Panc1 (cell line): Measurements from ENCODE around the gene MAGI1. TPM values are rescaled to one million over a fixed set of nuclear protein-coding genes. Genes with fewer than 3 reads are reported as not detected.

Source experiments
- ATAC-seq: fragments of 200-7000 bp; cut with Tn5 transposase; 2 replicates; pipeline ENCODE4 v1.9.1; 2020; ENCODE audit warnings: mild to moderate bottlenecking, moderate library complexity
- BruUV-seq: library from RNA; stranded (reverse); fragments of 400-500 nt; replicated peaks from 2 replicates; lab custom pipeline; 2021; lab: Mats Ljungman, UMichigan
- CTCF ChIA-PET: fragments of 300-600 bp; sonication (Branson Sonifier 250); formaldehyde crosslinking; loops from one replicate; lab custom pipeline; 2022; ENCODE audit warnings: antibody characterized with exemption; lab: Charles Lee
- POLR2A ChIA-PET: fragments of 300-600 bp; sonication (Branson Sonifier 250); formaldehyde crosslinking; loops from one replicate; lab custom pipeline; 2022; ENCODE audit warnings: antibody characterized with exemption; lab: Charles Lee
- DNase-seq: peaks from one replicate; pipeline ENCODE4 v3.0.0-alpha.2; 2010; ENCODE audit warnings: low read depth, low spot score
- H3K27ac ChIP-seq: 2 replicates; pipeline ENCODE4 v1.5.1; 2011; ENCODE audit warnings: mild to moderate bottlenecking, low read length, inconsistent platforms
- H3K27me3 ChIP-seq: fragments of 200-500 bp; sonication (Bioruptor generic); 2 replicates; pipeline ENCODE4 v1.6.0; 2014; ENCODE audit warnings: low read length, inconsistent platforms; ENCODE audit not compliant: control insufficient read depth, insufficient read depth
- H3K36me3 ChIP-seq: fragments of 200-500 bp; sonication (Bioruptor generic); 2 replicates; pipeline ENCODE4 v1.5.1; 2014; ENCODE audit warnings: inconsistent platforms, mild to moderate bottlenecking, low read length, moderate library complexity; ENCODE audit not compliant: control insufficient read depth, insufficient read depth
- H3K4me1 ChIP-seq: 2 replicates; pipeline ENCODE4 v1.5.1; 2011; ENCODE audit warnings: inconsistent platforms, mild to moderate bottlenecking, low read length, moderate library complexity; ENCODE audit not compliant: control insufficient read depth, insufficient read depth
- H3K4me3 ChIP-seq, 2 experiments: 2 replicates each; pipeline ENCODE4 v1.5.1; 2011 to 2012; ENCODE audit warnings: low read depth in 2 of 2, low read length in 2 of 2, mild to moderate bottlenecking in 2 of 2, inconsistent platforms in 1 of 2, moderate library complexity in 1 of 2
- H3K9me3 ChIP-seq: fragments of 200-500 bp; sonication (Bioruptor generic); 2 replicates; pipeline ENCODE4 v1.5.1; 2014; ENCODE audit warnings: low read depth, mild to moderate bottlenecking, inconsistent platforms, low read length, moderate library complexity; ENCODE audit not compliant: control insufficient read depth, insufficient read depth
- POLR2AphosphoS5 ChIP-seq: IDR thresholded peaks from 2 replicates; pipeline ENCODE4 v1.6.1; 2012; ENCODE audit warnings: mild to moderate bottlenecking, low read depth, low read length, moderate library complexity
- SIN3A ChIP-seq: IDR thresholded peaks from 2 replicates; pipeline ENCODE4 v1.6.1; 2012; ENCODE audit warnings: low read depth, mild to moderate bottlenecking, low read length, moderate library complexity, borderline replicate concordance; ENCODE audit not compliant: insufficient read depth
- TCF7L2 ChIP-seq: IDR thresholded peaks from 2 replicates; pipeline ENCODE4 v1.6.1; 2011; ENCODE audit warnings: mild to moderate bottlenecking, low read depth, low read length, inconsistent platforms
- in situ Hi-C: cut with HindIII; loops from 2 replicates; pipeline ENCODE4 v1.10.0; 2016; ENCODE audit warnings: low sequenced_read_pairs, low pct_unique_long_range_greater_than_20kb
- intact Hi-C: fragments of 100-400 bp; cut with micrococcal nuclease; formaldehyde crosslinking; loops from one replicate; pipeline ENCODE4 v1.10.0; 2022; ENCODE audit not compliant: unreplicated experiment
- total RNA-seq: library from RNA; stranded (reverse); gene quantifications from one replicate; pipeline ENCODE4 v1.2.1, GENCODE V29; 2021; ENCODE audit not compliant: unreplicated experiment
- TF ChIP-seq, protein P1 (sequence below): fragments of 450-650 bp; IDR thresholded peaks from 2 replicates; pipeline ENCODE4 v1.5.1; 2017; ENCODE audit warnings: mild to moderate bottlenecking
- TF ChIP-seq, protein P2 (sequence below), 2 experiments: IDR thresholded peaks; 2 replicates each; pipeline ENCODE4 v1.6.1; 2011 to 2012; ENCODE audit warnings: low read depth in 2 of 2, control low read depth in 1 of 2, low read length in 1 of 2, mild to moderate bottlenecking in 1 of 2, moderate library complexity in 1 of 2; ENCODE audit not compliant: insufficient read depth in 1 of 2

MAGI1 gene
- total RNA-seq, 1 experiment from 2014 or later, result 9.5 TPM

DNA sequence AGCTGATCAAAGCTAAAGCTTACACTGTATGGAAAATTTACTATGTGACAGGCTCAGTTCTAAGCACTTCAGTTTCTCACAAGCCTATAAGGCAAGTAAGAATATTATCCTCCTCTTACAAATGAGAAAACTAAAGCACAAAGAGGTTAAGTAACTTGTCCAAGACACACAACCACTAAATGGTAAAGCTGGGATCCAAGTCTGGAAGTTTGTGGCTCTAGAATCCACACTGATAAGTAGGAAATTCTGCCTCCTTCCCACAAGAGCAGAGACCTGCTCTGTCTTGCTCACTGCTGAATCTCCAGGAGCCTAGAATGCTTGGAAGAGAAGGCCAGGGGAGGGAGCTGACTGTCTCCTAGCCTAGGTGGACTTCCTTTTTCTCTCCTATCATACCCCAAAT lies 60.6 kb downstream of the MAGI1 start:
- no peaks in the 10 kb centered on the region for H3K36me3 ChIP-seq
- H3K9me3 ChIP-seq, result no peaks in the 10 kb centered on the region
- no peak overlapping the region for H3K4me3 ChIP-seq
- ATAC-seq (no peak), DNase-seq (no peak)
- no peak overlapping the region for H3K27ac ChIP-seq
- in situ Hi-C loops (no loop called here), intact Hi-C loops (no loop called here)
- no peak for TF ChIP-seq SIN3A
- no peak for TF ChIP-seq POLR2AphosphoS5
- TF ChIP-seq, protein P1, sequence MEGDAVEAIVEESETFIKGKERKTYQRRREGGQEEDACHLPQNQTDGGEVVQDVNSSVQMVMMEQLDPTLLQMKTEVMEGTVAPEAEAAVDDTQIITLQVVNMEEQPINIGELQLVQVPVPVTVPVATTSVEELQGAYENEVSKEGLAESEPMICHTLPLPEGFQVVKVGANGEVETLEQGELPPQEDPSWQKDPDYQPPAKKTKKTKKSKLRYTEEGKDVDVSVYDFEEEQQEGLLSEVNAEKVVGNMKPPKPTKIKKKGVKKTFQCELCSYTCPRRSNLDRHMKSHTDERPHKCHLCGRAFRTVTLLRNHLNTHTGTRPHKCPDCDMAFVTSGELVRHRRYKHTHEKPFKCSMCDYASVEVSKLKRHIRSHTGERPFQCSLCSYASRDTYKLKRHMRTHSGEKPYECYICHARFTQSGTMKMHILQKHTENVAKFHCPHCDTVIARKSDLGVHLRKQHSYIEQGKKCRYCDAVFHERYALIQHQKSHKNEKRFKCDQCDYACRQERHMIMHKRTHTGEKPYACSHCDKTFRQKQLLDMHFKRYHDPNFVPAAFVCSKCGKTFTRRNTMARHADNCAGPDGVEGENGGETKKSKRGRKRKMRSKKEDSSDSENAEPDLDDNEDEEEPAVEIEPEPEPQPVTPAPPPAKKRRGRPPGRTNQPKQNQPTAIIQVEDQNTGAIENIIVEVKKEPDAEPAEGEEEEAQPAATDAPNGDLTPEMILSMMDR, result no peak
- no peak for TF ChIP-seq TCF7L2
- TF ChIP-seq, protein P2, sequence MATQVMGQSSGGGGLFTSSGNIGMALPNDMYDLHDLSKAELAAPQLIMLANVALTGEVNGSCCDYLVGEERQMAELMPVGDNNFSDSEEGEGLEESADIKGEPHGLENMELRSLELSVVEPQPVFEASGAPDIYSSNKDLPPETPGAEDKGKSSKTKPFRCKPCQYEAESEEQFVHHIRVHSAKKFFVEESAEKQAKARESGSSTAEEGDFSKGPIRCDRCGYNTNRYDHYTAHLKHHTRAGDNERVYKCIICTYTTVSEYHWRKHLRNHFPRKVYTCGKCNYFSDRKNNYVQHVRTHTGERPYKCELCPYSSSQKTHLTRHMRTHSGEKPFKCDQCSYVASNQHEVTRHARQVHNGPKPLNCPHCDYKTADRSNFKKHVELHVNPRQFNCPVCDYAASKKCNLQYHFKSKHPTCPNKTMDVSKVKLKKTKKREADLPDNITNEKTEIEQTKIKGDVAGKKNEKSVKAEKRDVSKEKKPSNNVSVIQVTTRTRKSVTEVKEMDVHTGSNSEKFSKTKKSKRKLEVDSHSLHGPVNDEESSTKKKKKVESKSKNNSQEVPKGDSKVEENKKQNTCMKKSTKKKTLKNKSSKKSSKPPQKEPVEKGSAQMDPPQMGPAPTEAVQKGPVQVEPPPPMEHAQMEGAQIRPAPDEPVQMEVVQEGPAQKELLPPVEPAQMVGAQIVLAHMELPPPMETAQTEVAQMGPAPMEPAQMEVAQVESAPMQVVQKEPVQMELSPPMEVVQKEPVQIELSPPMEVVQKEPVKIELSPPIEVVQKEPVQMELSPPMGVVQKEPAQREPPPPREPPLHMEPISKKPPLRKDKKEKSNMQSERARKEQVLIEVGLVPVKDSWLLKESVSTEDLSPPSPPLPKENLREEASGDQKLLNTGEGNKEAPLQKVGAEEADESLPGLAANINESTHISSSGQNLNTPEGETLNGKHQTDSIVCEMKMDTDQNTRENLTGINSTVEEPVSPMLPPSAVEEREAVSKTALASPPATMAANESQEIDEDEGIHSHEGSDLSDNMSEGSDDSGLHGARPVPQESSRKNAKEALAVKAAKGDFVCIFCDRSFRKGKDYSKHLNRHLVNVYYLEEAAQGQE (IDR thresholded peaks at IDR 0.05; ENCODE audit: insufficient read depth in 1 of 2, low read depth in 2 of 2, low read length in 1 of 2), result no peak
- ChIA-PET CTCF (no interaction called here), POLR2A (no interaction called here)
- BruUV-seq, result no TSS peak
- H3K4me1 ChIP-seq, result no peaks in the 10 kb centered on the region
- no peaks in the 10 kb centered on the region for H3K27me3 ChIP-seq

DNA sequence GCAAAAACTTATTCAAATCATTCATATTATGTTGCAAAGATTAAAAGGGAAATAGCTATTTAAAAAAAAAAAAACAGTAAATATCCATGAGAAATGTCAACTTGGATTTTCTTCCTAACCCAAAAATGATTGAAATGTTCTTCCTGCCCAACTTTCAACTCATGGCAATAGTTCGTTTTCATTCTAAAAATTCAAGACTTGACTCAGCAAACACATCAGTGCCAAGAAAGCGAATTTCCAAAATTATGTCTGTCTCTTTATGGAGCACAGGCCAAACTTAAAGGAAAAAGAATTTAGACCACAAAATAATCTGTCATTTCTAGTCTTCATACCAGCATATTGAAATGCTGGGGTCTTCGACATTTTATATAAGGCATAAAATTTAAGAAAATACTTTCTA lies 63.7 kb downstream of the MAGI1 start:
- Histone ChIP-seq H3K27ac (no peak overlapping the region), H3K4me1 (no peaks in the 10 kb centered on the region), H3K27me3 (no peaks in the 10 kb centered on the region), H3K36me3 (no peaks in the 10 kb centered on the region), H3K9me3 (no peaks in the 10 kb centered on the region), H3K4me3 (no peak overlapping the region)
- DNase-seq (no peak), ATAC-seq (no peak)
- in situ Hi-C loops, result no loop called here
- intact Hi-C loops, result no loop called here
- TF ChIP-seq SIN3A (no peak), TCF7L2 (no peak), POLR2AphosphoS5 (no peak)
- TF ChIP-seq, protein P1, result no peak
- TF ChIP-seq, protein P2 (IDR thresholded peaks at IDR 0.05; ENCODE audit: insufficient read depth in 1 of 2, low read depth in 2 of 2, low read length in 1 of 2), result no peak
- ChIA-PET POLR2A (no interaction called here), CTCF (no interaction called here)
- BruUV-seq, result no TSS peak
